CD4-positive, alpha-beta T cell treated with Interleukin-6 for 4 hours (primary cell): ENCODE measurements around the gene ZFP92.

Experiments used
- DNase-seq: peaks from one replicate; pipeline ENCODE4 v3.0.0-alpha.2; 2020; ENCODE audit warnings: mixed read lengths

Gene ZFP92

GRCh38 chrX:153441296-153441695 is 30.0 kb downstream of the ZFP92 start:
- DNase-seq, result no peak

GRCh38 chrX:153441981-153442380 is 30.7 kb downstream of the ZFP92 start:
- DNase-seq, result no peak

- no peak for DNase-seq
Measured at GRCh38 chrX:153442463-153442862, 31.2 kb downstream of the ZFP92 start.

GRCh38 chrX:153443476-153444332 is 32.4 kb downstream of the ZFP92 start:
- no peak for DNase-seq

GRCh38 chrX:153444333-153445011 is 33.2 kb downstream of the ZFP92 start:
- DNase-seq, result no peak

- DNase-seq, result no peak
Measured at GRCh38 chrX:153445106-153445855, 34.0 kb downstream of the ZFP92 start.

GRCh38 chrX:153445856-153446635 is 34.8 kb downstream of the ZFP92 start, which contains the start of gene TREX2:
Gene TREX2, minus strand, starts transcription at chrX:153446056. Its CDS starts 626 bp downstream, at chrX:153445430.
- DNase-seq, result no peak

GRCh38 chrX:153446636-153446936 is 35.3 kb downstream of the ZFP92 start:
- DNase-seq, result no peak

- no peak for DNase-seq
Measured at GRCh38 chrX:153446950-153447580, 35.8 kb downstream of the ZFP92 start.

- no peak for DNase-seq
Measured at GRCh38 chrX:153447581-153447960, 36.3 kb downstream of the ZFP92 start.

- no peak for DNase-seq
Measured at GRCh38 chrX:153448556-153449367, 37.5 kb downstream of the ZFP92 start.

- no peak for DNase-seq
Measured at GRCh38 chrX:153449368-153450113, 38.3 kb downstream of the ZFP92 start.

GRCh38 chrX:153450114-153450948 is 39.1 kb downstream of the ZFP92 start:
- DNase-seq, result no peak

- no peak for DNase-seq
Measured at GRCh38 chrX:153450949-153451277, 39.6 kb downstream of the ZFP92 start.

- no peak for DNase-seq
Measured at GRCh38 chrX:153454901-153455550, 43.8 kb downstream of the ZFP92 start.

- DNase-seq, result no peak
Measured at GRCh38 chrX:153455571-153455970, 44.3 kb downstream of the ZFP92 start.

GRCh38 chrX:153456161-153456560 is 44.9 kb downstream of the ZFP92 start:
- DNase-seq, result no peak

GRCh38 chrX:153456704-153457103 is 45.4 kb downstream of the ZFP92 start:
- DNase-seq, result no peak

- no peak for DNase-seq
Measured at GRCh38 chrX:153457136-153457825, 46.0 kb downstream of the ZFP92 start.
